Stimulated activated CD8-positive, alpha-beta memory T cell treated with anti-CD3 and anti-CD28 coated beads, Interleukin-4, amount 100 ng/mL, for 1 hour (primary cell): ENCODE results near the gene KCNMB4.
A peak's percentile ranks its signal among the peaks of the same experiment; 100 is the strongest.

Source experiments
- DNase-seq, 2 donors: peaks; one replicate each; pipeline ENCODE4 v3.0.0-alpha.2; 2020; ENCODE audit warnings: low read depth in 2 of 2, low spot score in 1 of 2

The KCNMB4 gene

DNA sequence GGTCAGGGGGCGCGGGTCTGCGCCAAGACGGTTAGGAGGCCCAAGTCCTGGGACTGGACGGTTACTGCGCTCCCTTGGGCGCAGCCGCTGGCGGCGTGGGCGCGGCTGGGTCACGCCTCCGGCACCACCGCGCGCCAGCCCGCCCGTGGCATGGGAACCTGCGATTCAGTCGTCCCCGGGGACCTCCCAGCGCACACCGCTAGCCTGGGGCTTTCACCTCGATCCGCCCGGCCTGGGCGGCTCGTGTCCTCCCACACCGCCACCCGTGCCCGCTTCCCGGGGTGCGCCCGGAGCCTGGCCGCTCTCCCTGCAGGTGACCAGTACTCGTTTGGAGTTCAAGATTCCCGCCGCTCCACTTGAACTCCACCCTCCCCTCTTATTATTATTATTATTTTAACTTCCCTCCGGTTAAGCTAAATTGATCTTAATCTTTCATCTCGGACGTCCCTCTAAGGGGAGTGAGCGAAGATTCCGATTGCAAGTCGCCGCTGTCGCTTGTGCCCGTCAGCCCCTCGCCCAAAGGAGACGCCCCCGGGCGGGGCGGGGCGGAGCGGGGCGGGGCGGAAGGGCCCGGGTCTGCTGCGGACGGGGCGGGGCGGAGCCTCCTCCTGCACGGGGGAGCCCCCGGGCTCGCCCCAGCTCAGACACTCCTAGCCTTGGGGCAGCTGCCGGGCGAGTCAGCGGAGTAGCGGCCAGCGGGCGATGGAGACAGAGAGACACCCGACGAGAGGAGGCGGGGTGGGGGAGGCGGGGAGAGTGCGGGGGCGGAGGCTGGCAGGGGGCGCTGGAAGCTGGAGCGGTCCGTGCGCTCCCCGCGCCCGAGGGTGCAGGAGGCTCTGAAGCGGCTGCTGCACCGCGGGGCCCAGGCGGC is at the start of gene KCNMB4:
Gene KCNMB4, plus strand, starts transcription at position 643 of the 871 bp plus-strand sequence. CDS start 445 bp downstream, outside the sequence.
- peak in 1 of 2 donors; percentile 44 for DNase-seq

- no peak for DNase-seq
Measured at GRCh38 chr12:70317781-70318180, 48.3 kb upstream of the KCNMB4 start.

DNA sequence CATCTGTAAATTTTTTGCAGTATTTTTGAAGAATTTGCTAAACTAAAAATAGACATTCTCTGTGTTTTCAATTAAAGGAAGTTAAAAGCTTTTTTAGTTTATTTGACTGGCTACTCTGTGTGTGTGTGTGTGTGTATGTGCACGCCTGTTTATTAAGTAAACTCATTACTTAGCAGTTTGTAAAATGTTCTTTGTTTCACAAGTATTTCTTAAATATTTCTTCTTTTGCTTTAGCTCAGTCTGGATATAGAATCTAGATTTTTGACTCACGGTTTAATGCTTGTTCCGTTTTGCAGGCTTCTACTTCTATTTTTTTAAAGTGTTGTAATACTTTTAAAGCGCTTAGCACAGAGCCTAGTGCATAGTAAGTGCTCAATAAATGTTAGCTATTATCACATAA is 46.5 kb upstream of the KCNMB4 start:
- DNase-seq, result no peak

GRCh38 chr12:70321191-70321590 is 44.9 kb upstream of the KCNMB4 start:
- DNase-seq, result no peak

DNA sequence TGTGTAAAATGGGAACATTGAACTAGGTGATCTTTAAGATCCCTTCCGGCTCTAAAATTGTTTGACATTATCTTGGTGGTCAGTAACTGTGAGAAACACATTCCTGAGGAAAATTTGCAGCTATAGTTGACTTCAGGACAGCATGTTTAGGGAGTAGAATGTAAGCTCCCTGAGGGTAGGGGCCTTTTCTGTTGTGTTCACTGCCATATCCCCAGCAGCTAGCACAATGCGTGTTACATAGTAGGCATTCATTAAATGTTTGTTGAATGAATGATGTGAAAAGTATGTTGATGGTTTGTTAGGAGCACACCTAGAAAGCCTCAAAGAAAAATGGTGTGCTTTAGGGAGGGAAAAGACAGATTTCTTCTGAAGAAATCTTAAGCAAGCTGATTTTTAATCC is 38.5 kb upstream of the KCNMB4 start:
- no peak for DNase-seq

DNA sequence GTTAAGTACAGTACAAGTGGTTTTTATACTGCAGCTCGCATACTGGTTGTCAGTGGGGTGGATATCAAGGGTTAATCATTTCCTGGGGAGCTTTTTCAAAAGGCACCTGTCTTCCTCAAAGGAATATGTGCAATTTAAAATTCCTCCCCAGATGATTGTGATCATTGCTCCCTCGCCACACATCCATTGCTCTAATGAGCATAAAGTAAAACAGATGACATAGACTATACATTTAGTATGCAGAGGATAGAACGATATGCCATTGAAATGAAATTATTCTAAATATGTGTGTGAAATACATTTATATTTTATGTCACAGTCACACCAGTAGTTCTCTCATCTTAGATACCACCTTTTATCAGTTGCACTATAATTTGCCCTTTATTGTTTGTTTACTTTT is 36.4 kb upstream of the KCNMB4 start:
- no peak for DNase-seq

DNA sequence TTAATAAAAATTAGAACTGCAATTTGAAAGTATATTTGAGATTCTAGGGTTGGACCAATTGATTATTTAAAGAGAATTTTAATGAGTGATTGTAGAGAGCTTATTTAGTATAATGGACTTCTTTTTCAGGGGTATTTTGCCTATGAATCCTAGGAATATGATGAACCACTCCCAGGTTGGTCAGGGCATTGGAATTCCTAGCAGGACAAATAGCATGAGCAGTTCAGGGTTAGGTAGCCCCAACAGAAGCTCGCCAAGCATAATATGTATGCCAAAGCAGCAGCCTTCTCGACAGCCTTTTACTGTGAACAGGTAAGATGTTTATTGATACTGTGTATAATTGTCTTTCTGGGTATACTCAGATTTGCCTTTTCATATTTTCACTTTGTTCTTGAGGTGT is 35.9 kb upstream of the KCNMB4 start:
- no peak for DNase-seq

GRCh38 chr12:70332236-70332635 is 33.9 kb upstream of the KCNMB4 start:
- DNase-seq, result no peak

GRCh38 chr12:70334742-70335141 is 31.3 kb upstream of the KCNMB4 start:
- no peak for DNase-seq

DNA sequence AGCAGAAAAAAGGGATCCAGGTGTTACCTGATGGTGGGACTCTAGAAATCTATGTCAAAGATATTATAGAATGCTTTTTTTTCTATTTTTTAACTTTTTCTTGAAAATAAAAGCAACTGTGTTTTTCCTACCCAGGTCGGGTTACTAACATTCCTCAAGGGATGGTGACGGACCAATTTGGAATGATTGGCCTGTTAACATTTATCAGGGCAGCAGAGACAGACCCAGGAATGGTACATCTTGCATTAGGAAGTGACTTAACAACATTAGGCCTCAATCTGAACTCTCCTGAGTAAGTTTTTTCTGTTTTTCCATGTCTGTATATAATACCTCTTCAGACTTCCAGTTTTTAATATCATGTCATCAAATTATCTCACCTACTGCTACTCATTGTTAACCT is 27.6 kb upstream of the KCNMB4 start:
- DNase-seq, result no peak

GRCh38 chr12:70351076-70351475 is 15.0 kb upstream of the KCNMB4 start:
- DNase-seq, result no peak

DNA sequence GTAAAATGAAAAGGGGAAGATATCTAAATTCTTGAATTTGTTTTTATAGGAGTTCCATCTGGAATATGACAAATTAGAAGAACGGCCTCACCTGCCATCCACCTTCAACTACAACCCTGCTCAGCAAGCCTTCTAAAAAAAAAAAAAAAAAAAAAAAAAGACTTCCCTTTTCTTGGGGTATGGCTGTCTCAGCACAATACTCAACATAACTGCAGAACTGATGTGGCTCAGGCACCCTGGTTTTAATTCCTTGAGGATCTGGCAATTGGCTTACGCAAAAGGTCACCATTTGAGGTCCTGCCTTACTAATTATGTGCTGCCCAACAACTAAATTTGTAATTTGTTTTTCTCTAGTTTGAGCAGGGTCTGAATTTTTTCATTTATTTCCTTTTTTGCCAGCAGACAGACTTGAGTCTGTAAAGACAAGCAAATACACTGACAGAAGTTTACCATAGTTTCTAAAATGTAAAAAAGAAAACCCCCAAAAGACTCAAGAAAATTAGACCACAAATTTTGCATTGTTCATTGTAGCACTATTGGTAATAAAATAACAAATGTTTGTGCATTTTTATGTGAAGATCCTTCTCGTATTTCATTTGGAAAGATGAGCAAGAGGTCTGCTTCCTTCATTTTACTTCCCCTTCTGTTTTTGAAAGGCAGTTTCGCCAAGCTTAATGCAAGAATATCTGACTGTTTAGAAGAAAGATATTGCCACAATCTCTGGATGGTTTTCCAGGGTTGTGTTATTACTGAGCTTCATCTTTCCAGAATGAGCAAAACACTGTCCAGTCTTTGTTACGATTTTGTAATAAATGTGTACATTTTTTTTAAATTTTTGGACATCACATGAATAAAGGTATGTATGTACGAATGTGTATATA is 12.1 kb upstream of the KCNMB4 start:
- no peak for DNase-seq

DNA sequence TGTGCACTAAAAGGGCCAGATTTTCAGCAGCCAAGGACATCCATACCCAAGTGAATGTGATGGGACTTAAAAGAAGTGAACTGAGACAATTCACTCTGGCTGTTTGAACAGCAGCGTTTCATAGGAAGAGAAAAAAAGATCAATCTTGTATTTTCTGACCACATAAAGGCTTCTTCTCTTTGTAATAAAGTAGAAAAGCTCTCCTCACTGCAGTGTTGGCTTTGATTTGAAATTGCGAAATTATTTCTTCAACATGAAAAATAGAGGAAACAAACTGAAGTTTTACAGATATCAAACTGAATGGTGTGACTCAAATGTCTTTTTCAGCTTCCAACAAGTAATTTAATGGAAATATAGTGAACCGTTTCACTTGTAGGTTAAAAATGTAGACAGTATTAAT is 11.3 kb upstream of the KCNMB4 start:
- no peak for DNase-seq

- DNase-seq, result no peak
Measured at GRCh38 chr12:70355972-70356371, 10.1 kb upstream of the KCNMB4 start.

DNA sequence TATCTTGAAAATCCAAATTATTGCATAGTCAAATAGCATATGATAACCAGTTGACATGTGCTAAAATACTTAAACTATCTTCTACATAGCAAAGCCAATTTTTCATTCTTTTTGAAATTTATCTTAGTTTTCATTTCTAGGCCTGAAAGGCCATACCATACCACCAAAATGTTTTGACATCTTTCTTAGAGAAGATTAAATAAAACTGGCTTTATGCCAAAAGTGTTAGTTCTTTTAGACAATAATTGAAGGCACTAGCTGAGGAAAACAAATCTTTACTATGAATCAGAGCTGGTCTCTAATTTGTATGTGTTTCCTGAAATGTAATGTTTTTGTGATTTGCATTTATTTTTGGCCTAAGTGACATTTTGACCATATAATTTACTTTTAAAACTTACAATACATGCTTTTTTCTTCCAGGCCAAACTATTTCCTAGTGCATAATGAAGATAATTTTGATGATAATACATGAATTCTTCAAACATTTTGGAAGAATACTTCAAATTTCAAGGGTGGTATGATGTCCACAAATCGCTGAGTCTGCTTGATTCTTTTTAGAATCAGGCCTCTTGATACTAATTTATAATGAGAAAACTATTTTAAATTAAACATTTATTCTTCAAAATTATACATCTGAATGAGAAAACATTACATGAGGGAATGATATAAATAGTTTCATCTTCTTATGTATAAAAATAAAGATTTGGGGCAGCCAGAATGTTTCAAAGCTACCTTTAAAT is 6.5 kb upstream of the KCNMB4 start:
- no peak for DNase-seq

DNA sequence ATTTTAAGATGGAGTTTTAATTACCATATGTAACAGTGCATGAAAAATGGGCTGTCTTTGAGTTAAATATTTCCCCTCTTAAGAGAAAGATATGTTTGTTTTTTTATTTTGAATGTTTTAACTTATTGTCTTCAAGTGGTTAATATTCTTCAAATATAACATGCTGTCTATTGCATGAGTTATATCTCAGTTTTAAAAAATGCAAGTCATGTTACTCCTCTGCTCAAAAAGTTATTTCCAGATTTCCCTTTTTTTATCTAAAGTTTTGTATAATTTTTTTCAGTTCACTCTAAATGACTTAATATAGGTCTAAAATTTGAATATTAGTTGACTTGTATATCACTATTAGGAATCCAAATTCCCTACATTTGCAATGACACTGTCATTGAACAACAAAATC is 5.9 kb upstream of the KCNMB4 start:
- DNase-seq, result no peak

DNA sequence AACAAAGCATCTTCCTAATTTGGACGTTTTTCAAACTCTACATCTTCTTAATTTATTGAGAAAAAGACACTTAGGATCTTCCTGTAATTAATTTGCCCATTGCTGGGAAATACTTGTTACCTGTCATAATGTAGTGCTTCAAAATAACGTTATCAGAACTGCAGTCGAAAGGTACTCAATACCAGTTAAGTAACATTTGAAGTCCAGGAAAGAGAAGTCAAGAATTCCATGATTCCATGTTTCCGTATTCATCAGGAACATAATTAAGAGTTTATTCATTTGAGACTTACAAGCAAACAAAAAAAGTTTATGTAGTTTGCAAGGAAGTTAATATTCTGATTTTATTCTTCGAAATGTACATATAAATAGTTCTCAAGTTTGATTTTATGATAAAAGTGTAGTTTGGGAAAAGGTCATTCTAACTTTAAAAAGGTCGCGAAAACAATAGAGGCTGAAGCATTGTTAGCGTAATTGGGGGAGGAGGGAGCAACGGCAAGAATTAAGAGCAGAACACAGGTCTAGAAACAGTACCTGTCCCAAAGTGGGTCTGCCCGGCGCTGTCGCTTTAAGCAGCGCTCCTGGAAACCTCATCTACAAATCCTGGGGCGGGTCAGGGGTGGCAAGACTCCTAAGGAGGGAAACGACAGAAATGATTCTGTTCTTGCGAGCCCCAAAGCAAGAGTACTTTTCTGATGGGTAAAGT is 1.2 kb upstream of the KCNMB4 start:
- DNase-seq, result no peak

DNA sequence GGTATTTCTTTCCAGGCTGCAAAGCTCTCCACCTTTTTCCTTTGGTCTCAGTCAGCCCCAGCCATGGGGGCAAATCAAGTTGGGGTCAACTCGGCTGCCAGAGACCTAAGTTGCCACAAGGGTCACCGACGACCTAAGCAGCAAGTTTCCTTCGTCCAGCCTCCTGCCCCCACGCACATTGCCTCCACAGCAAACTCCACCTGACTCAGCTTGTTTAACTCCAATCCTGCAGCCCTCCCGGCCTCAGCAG is 767 bp upstream of the KCNMB4 start:
- DNase-seq, result no peak

DNA sequence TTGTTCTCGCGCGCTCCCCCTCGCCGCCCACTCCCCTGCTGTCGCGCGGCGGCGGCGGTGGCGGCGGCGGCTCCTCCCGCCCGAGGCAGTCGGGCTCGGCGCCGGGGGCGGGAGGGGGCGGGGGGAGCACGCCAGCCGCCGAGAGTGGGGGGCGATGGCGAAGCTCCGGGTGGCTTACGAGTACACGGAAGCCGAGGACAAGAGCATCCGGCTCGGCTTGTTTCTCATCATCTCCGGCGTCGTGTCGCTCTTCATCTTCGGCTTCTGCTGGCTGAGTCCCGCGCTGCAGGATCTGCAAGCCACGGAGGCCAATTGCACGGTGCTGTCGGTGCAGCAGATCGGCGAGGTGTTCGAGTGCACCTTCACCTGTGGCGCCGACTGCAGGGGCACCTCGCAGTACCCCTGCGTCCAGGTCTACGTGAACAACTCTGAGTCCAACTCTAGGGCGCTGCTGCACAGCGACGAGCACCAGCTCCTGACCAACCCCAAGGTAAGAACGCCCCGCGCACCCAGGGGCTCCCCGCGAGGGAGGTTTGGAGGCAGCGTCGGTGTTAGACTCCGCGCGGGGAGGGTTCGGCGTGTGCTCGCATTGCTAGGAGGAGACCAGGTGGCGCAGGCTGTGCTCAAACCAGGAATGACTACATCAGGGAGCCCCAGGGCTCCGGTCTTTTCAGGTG is 629 bp downstream of the KCNMB4 start:
- peak in 1 of 2 donors; percentile 38 for DNase-seq

DNA sequence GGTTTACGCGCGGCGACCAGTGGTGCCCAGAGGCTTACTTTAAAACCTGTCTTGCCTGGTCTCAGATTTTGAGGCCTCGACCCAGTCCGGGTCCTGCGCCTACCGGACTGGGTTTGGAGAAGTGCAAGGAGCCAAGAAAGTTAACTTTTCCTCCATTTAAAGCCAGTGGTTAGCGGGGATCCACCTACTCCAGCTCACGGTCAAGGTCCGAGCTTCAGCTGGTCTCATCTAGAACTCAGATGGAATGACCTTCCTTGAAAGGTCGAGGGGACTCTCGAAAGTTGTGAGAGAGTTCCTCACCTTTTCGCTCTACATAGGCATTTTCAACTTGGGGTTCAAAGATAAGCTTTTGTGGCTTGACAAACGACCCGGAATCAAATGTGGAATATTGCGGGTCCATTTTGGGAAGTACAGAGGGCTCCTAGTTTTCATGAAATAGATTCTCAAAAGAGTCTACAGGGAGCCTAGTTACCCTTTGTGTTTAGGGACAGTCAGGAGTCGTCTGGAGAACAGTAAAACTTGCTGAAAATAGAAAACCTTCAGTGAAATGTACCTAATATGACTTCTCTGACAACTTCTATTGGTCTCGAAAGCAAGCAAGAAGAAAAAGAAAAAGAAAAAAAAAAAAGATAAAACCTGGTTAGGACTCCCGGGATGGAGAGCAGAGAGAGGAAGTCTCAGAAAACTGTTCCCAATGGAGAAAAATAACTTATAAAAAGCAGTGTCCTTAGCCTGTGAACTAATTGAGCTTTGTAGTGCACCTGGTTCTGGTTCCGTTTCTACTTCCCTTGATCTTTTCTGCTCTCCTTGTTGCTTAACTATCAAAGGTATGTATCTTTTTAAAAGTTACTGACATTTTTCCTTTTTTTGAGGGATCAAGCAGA is 1.4 kb downstream of the KCNMB4 start:
- no peak for DNase-seq
